Ishikawa (cell line): ENCODE data around the gene TMC3.

ENCODE experiments used
- CEBPB ChIP-seq: IDR thresholded peaks from 2 replicates; pipeline ENCODE4 v1.6.1; 2012
- EGR1 ChIP-seq: IDR thresholded peaks from 2 replicates; pipeline ENCODE4 v1.6.1; 2012
- EP300 ChIP-seq: IDR thresholded peaks from 2 replicates; pipeline ENCODE4 v1.6.1; 2012; ENCODE audit warnings: borderline replicate concordance
- FOXM1 ChIP-seq: IDR thresholded peaks from 2 replicates; pipeline ENCODE4 v1.6.1; 2012; ENCODE audit warnings: low read depth, borderline replicate concordance
- MAX ChIP-seq: IDR thresholded peaks from 2 replicates; pipeline ENCODE4 v1.6.1; 2012
- RAD21 ChIP-seq: IDR thresholded peaks from 2 replicates; pipeline ENCODE4 v1.6.1; 2012; ENCODE audit warnings: low read depth
- REST ChIP-seq: IDR thresholded peaks from 2 replicates; pipeline ENCODE4 v1.6.1; 2012; ENCODE audit warnings: low read depth, mild to moderate bottlenecking
- TAF1 ChIP-seq: IDR thresholded peaks from 2 replicates; pipeline ENCODE4 v1.6.1; 2012; ENCODE audit warnings: low read depth, mild to moderate bottlenecking
- TCF12 ChIP-seq: IDR thresholded peaks from 2 replicates; pipeline ENCODE4 v1.6.1; 2012; ENCODE audit warnings: low read depth
- TEAD4 ChIP-seq: IDR thresholded peaks from 2 replicates; pipeline ENCODE4 v1.6.1; 2012
- USF1 ChIP-seq: IDR thresholded peaks from 2 replicates; pipeline ENCODE4 v1.6.1; 2012

GRCh38 chr15:81379269-81379668 lies 5.3 kb upstream of the TMC3 start:
- no peak for TF ChIP-seq REST
- TF ChIP-seq RAD21, result no peak
- no peak for TF ChIP-seq EP300
- no peak for TF ChIP-seq EGR1
- no peak for TF ChIP-seq TCF12
- no peak for TF ChIP-seq TAF1
- TF ChIP-seq MAX, result no peak
- no peak for TF ChIP-seq CEBPB
- TF ChIP-seq TEAD4, result no peak
- no peak for TF ChIP-seq USF1
- TF ChIP-seq FOXM1, result no peak
